Activated naive CD8-positive, alpha-beta T cell treated with anti-CD3 and anti-CD28 coated beads, Interleukin-2, amount 10 ng/mL, durations not matched to agents 7 days and 5 days (primary cell): ENCODE results near the gene UMOD. TPM values are rescaled to one million over a fixed set of nuclear protein-coding genes. Genes with fewer than 3 reads are reported as not detected.

Source experiments
- ATAC-seq: fragments of 150-1000 bp; cut with Tn5 transposase; one replicate; pipeline ENCODE4 v1.10.0; 2021; ENCODE audit warnings: low read depth, moderate library complexity
- POLR2A ChIA-PET: fragments of 350-600 bp; sonication (Branson Sonifier 250); formaldehyde crosslinking; loops from one replicate; lab custom pipeline; 2021; ENCODE audit warnings: antibody characterized with exemption; lab: Charles Lee
- DNase-seq: peaks from one replicate; pipeline ENCODE4 v3.0.0; 2021
- H3K27ac Mint-ChIP-seq: one replicate; pipeline ENCODE4 v1.8.0; 2022; ENCODE audit warnings: mild to moderate bottlenecking, mixed read lengths
- H3K27me3 Mint-ChIP-seq: one replicate; pipeline ENCODE4 v1.8.0; 2022; ENCODE audit warnings: mild to moderate bottlenecking, moderate library complexity, mixed read lengths
- H3K36me3 Mint-ChIP-seq: one replicate; pipeline ENCODE4 v1.8.0; 2021; ENCODE audit warnings: mild to moderate bottlenecking, mixed read lengths
- H3K4me1 Mint-ChIP-seq: one replicate; pipeline ENCODE4 v1.8.0; 2021; ENCODE audit warnings: mixed read lengths
- H3K4me3 Mint-ChIP-seq: one replicate; pipeline ENCODE4 v1.8.0; 2022; ENCODE audit warnings: mild to moderate bottlenecking, moderate library complexity, mixed read lengths
- H3K9me3 Mint-ChIP-seq: one replicate; pipeline ENCODE4 v1.8.0; 2021; ENCODE audit warnings: mixed read lengths
- total RNA-seq, 2 experiments: library from RNA; stranded (reverse); gene quantifications; one replicate each; pipeline ENCODE4 v1.2.3, GENCODE V29; 2021

UMOD gene
- not detected for total RNA-seq

DNA sequence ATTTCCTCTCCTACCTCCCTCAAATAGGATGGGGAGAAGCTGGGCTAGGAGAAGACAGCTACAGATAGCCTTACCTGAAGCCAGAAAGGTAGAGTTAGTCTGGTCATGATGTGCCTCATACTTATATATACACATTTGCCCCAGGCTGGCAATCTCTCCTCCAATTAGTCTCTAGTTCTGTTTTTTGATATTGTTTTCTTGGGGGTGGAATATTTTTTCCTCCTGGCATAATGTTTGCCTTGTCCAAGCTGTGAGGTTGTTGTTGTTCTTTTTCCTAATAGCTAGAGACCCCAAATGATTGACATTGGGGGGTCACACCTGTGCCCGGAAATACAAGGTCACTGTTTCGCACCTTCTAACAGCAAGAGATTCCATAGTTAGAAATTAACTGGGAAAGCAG is at the start of gene UMOD:
Gene UMOD, minus strand, starts transcription at position 101 of the 400 bp plus-strand sequence. CDS start 1,978 bp downstream, outside the sequence.
- POLR2A ChIA-PET = no interaction called here
- Mint-ChIP-seq H3K36me3 (no peaks in the 10 kb centered on the region), H3K9me3 (no peaks in the 10 kb centered on the region), H3K27me3 (no peaks in the 10 kb centered on the region), H3K27ac (no peak within 1 kb of the TSS), H3K4me1 (no peaks in the 10 kb centered on the region), H3K4me3 (no peak within 1 kb of the TSS)
- ATAC-seq (no peak), DNase-seq (no peak)

GRCh38 chr16:20401475-20402016 is 49.0 kb upstream of the UMOD start:
- H3K36me3 Mint-ChIP-seq = no peaks in the 10 kb centered on the region
- DNase-seq (no peak), ATAC-seq (no peak)
- no peak overlapping the region for H3K27ac Mint-ChIP-seq
- H3K27me3 Mint-ChIP-seq = no peaks in the 10 kb centered on the region
- no peaks in the 10 kb centered on the region for H3K4me1 Mint-ChIP-seq
- POLR2A ChIA-PET = no interaction called here
- H3K9me3 Mint-ChIP-seq = no peaks in the 10 kb centered on the region
- no peak overlapping the region for H3K4me3 Mint-ChIP-seq

GRCh38 chr16:20401066-20401465 is 48.6 kb upstream of the UMOD start:
- H3K4me3 Mint-ChIP-seq = no peak overlapping the region
- H3K9me3 Mint-ChIP-seq = no peaks in the 10 kb centered on the region
- no peak overlapping the region for H3K27ac Mint-ChIP-seq

GRCh38 chr16:20399185-20399584 is 46.7 kb upstream of the UMOD start:
- no peak for ATAC-seq

More at GRCh38 chr16:20401066-20401465, 48.6 kb upstream of the UMOD start:
- DNase-seq (no peak), ATAC-seq (no peak)
- POLR2A ChIA-PET = no interaction called here
- Mint-ChIP-seq H3K36me3 (no peaks in the 10 kb centered on the region), H3K27me3 (no peaks in the 10 kb centered on the region), H3K4me1 (no peaks in the 10 kb centered on the region)

GRCh38 chr16:20398603-20399002 is 46.1 kb upstream of the UMOD start:
- POLR2A ChIA-PET = no interaction called here
- Mint-ChIP-seq H3K27me3 (no peaks in the 10 kb centered on the region), H3K4me3 (no peak overlapping the region), H3K36me3 (no peaks in the 10 kb centered on the region), H3K9me3 (no peaks in the 10 kb centered on the region), H3K27ac (no peak overlapping the region), H3K4me1 (no peaks in the 10 kb centered on the region)
- DNase-seq = no peak
- ATAC-seq = no peak

More at GRCh38 chr16:20399185-20399584, 46.7 kb upstream of the UMOD start:
- H3K36me3 Mint-ChIP-seq = no peaks in the 10 kb centered on the region
- H3K4me1 Mint-ChIP-seq = no peaks in the 10 kb centered on the region
- no peak overlapping the region for H3K4me3 Mint-ChIP-seq
- no peaks in the 10 kb centered on the region for H3K9me3 Mint-ChIP-seq
- no peak for DNase-seq
- POLR2A ChIA-PET = no interaction called here
- H3K27me3 Mint-ChIP-seq = no peaks in the 10 kb centered on the region
- no peak overlapping the region for H3K27ac Mint-ChIP-seq

- H3K4me1 Mint-ChIP-seq = no peaks in the 10 kb centered on the region
- no peaks in the 10 kb centered on the region for H3K36me3 Mint-ChIP-seq
- H3K4me3 Mint-ChIP-seq = no peak overlapping the region
- no peak for DNase-seq
- no peak for ATAC-seq
- no peaks in the 10 kb centered on the region for H3K27me3 Mint-ChIP-seq
- no peaks in the 10 kb centered on the region for H3K9me3 Mint-ChIP-seq
- no peak overlapping the region for H3K27ac Mint-ChIP-seq
- POLR2A ChIA-PET = no interaction called here
Observed at GRCh38 chr16:20397468-20398074, 45.1 kb upstream of the UMOD start.

DNA sequence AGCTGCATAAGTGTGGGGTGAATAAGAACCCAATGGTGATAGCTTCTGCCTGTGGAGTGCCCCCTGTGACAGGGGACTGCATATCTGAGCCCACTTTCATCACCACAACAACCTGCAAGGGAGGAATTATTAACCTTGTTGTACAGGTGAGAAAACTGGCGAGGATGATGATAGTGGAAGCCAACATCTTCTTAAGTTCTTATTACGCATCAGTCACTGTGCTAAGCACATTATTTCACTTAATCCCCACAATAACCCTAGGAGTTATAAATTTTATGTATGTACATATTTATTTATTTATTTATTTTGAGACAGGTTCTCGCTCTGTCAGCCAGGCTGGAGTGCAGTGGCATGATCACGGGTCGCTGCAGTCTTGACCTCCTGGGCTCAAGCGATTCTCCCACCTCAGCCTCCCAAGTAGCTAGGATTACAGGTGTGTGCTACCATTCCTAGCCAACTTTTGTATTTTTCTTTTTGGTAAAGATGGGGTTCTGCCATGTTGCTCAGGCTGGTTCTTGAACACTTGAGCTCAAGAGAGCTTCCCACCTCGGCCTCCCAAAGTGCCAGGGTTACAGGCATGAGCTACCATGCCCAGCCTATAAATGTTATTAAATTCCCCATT is 44.4 kb upstream of the UMOD start:
- H3K9me3 Mint-ChIP-seq = no peaks in the 10 kb centered on the region
- no peaks in the 10 kb centered on the region for H3K27me3 Mint-ChIP-seq
- H3K27ac Mint-ChIP-seq = no peak overlapping the region
- no peak overlapping the region for H3K4me3 Mint-ChIP-seq
- no peak for ATAC-seq
- no peaks in the 10 kb centered on the region for H3K4me1 Mint-ChIP-seq
- POLR2A ChIA-PET = no interaction called here
- DNase-seq = no peak
- no peaks in the 10 kb centered on the region for H3K36me3 Mint-ChIP-seq

GRCh38 chr16:20395946-20396345 is 43.4 kb upstream of the UMOD start:
- Mint-ChIP-seq H3K27me3 (no peaks in the 10 kb centered on the region), H3K9me3 (no peaks in the 10 kb centered on the region), H3K27ac (no peak overlapping the region), H3K36me3 (no peaks in the 10 kb centered on the region), H3K4me1 (no peaks in the 10 kb centered on the region), H3K4me3 (no peak overlapping the region)
- POLR2A ChIA-PET = no interaction called here
- ATAC-seq (no peak), DNase-seq (no peak)

GRCh38 chr16:20393801-20394577 is 41.5 kb upstream of the UMOD start:
- no peaks in the 10 kb centered on the region for H3K36me3 Mint-ChIP-seq
- H3K27me3 Mint-ChIP-seq = no peaks in the 10 kb centered on the region
- ATAC-seq (no peak), DNase-seq (no peak)
- no peaks in the 10 kb centered on the region for H3K4me1 Mint-ChIP-seq
- H3K9me3 Mint-ChIP-seq = no peaks in the 10 kb centered on the region
- POLR2A ChIA-PET = no interaction called here
- no peak overlapping the region for H3K4me3 Mint-ChIP-seq
- no peak overlapping the region for H3K27ac Mint-ChIP-seq

DNA sequence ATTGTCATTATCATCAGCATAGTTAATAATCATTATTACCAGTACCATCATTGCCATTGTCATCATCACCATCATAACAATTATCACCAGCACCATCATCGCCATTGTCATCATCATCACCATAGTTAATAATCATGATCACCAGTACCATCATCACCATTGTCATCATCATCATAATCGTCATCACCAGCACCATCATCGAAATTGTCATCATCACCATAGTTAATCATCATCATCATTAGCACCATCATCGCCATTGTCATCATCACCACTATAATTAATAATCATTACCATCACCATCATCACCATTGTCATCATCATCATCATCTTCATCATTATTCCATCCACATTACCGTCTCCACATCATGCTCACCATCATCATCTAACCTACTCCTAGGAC is 38.5 kb upstream of the UMOD start:
- Mint-ChIP-seq H3K9me3 (no peaks in the 10 kb centered on the region), H3K27me3 (no peaks in the 10 kb centered on the region), H3K4me1 (no peaks in the 10 kb centered on the region), H3K36me3 (no peaks in the 10 kb centered on the region), H3K4me3 (no peak overlapping the region), H3K27ac (no peak overlapping the region)
- no peak for ATAC-seq
- no peak for DNase-seq
- POLR2A ChIA-PET = no interaction called here

- no peaks in the 10 kb centered on the region for H3K4me1 Mint-ChIP-seq
- no peaks in the 10 kb centered on the region for H3K9me3 Mint-ChIP-seq
- no peak overlapping the region for H3K4me3 Mint-ChIP-seq
- DNase-seq = no peak
- no peaks in the 10 kb centered on the region for H3K27me3 Mint-ChIP-seq
- H3K27ac Mint-ChIP-seq = no peak overlapping the region
- H3K36me3 Mint-ChIP-seq = no peaks in the 10 kb centered on the region
- POLR2A ChIA-PET = no interaction called here
- ATAC-seq = no peak
Observed at GRCh38 chr16:20388854-20389253, 36.3 kb upstream of the UMOD start.

DNA sequence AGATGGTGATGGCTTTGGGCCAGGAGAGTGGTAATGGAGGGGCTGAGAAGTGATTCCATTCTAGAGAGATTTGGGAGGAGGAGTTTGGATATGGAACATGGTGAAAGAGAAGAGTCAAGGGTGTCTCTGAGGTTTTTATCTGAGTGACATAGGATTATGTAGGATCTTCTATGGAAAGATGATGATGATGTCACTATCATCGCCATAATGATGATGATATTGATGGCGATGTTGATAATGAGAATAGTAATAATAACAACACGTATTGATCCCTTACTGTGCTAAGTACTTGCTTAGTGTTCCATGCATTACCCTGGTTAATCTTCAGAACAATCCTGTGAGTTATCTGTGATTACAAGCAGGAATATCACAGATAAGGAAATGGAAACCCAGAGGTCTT is 35.5 kb upstream of the UMOD start:
- H3K4me1 Mint-ChIP-seq = no peaks in the 10 kb centered on the region
- DNase-seq = no peak
- no peak overlapping the region for H3K4me3 Mint-ChIP-seq
- POLR2A ChIA-PET = no interaction called here
- ATAC-seq = no peak
- H3K27me3 Mint-ChIP-seq = no peaks in the 10 kb centered on the region
- H3K27ac Mint-ChIP-seq = no peak overlapping the region
- H3K9me3 Mint-ChIP-seq = no peaks in the 10 kb centered on the region
- H3K36me3 Mint-ChIP-seq = no peaks in the 10 kb centered on the region

- Mint-ChIP-seq H3K4me3 (no peak overlapping the region), H3K36me3 (no peaks in the 10 kb centered on the region), H3K27me3 (no peaks in the 10 kb centered on the region), H3K9me3 (no peaks in the 10 kb centered on the region), H3K4me1 (no peaks in the 10 kb centered on the region), H3K27ac (no peak overlapping the region)
- POLR2A ChIA-PET = no interaction called here
- ATAC-seq = no peak
- DNase-seq = peak; percentile 52
Observed at GRCh38 chr16:20385844-20386832, 33.6 kb upstream of the UMOD start.
